HepG2 (cell line): ENCODE measurements around the gene NFIC.

Source experiments
- ARNT2 ChIP-seq: sonication (generic); formaldehyde crosslinking; IDR thresholded peaks from 2 replicates; pipeline ENCODE4 v1.8.0; 2022; ENCODE audit warnings: mild to moderate bottlenecking, low read depth, missing genetic modification reagents, moderate library complexity
- ATF1 ChIP-seq: IDR thresholded peaks from 2 replicates; pipeline ENCODE4 v1.6.1; 2016; ENCODE audit warnings: mild to moderate bottlenecking, control low read depth
- FOXM1 ChIP-seq: sonication (generic); formaldehyde crosslinking; IDR thresholded peaks from 2 replicates; pipeline ENCODE4 v1.5.0; 2020; ENCODE audit warnings: missing genetic modification reagents
- KMT2A ChIP-seq: sonication (generic); formaldehyde crosslinking; IDR thresholded peaks from 2 replicates; pipeline ENCODE4 v1.4.0; 2020; ENCODE audit warnings: missing genetic modification reagents
- NFYB ChIP-seq: sonication (generic); formaldehyde crosslinking; IDR thresholded peaks from 2 replicates; pipeline ENCODE4 v1.4.0; 2020; ENCODE audit warnings: missing genetic modification reagents
- SMC3 ChIP-seq: IDR thresholded peaks from 2 replicates; pipeline ENCODE4 v1.6.1; 2011; ENCODE audit warnings: low read length, improper control_type of control experiment
- SNRNP70 ChIP-seq: fragments of 200-400 bp; formaldehyde crosslinking; IDR thresholded peaks from 2 replicates; pipeline ENCODE4 v1.6.1; 2017; ENCODE audit warnings: mild to moderate bottlenecking, low read depth, low read length, moderate library complexity
- ZFP41 ChIP-seq: sonication (generic); formaldehyde crosslinking; IDR thresholded peaks from 2 replicates; pipeline ENCODE4 v1.4.0; 2020; ENCODE audit warnings: mild to moderate bottlenecking, missing genetic modification reagents, borderline replicate concordance
- ZNF724P ChIP-seq: sonication (generic); formaldehyde crosslinking; IDR thresholded peaks from 2 replicates; pipeline ENCODE4 v1.8.0; 2022; ENCODE audit warnings: missing genetic modification reagents, borderline replicate concordance
- ZSCAN31 ChIP-seq: sonication (generic); formaldehyde crosslinking; IDR thresholded peaks from 2 replicates; pipeline ENCODE4 v1.5.0; 2020; ENCODE audit warnings: low read depth, mild to moderate bottlenecking, missing genetic modification reagents
- TF ChIP-seq, protein P1 (sequence below): sonication (generic); formaldehyde crosslinking; IDR thresholded peaks from 2 replicates; pipeline ENCODE4 v1.4.0; 2020; ENCODE audit warnings: missing genetic modification reagents
- TF ChIP-seq, protein P2 (sequence below): sonication (generic); formaldehyde crosslinking; IDR thresholded peaks from 2 replicates; pipeline ENCODE4 v1.5.0; 2020; ENCODE audit warnings: mild to moderate bottlenecking, missing genetic modification reagents, moderate library complexity
- TF ChIP-seq, protein P3 (sequence below): sonication (generic); formaldehyde crosslinking; IDR thresholded peaks from 2 replicates; pipeline ENCODE4 v1.4.0; 2020; ENCODE audit warnings: missing genetic modification reagents

DNA sequence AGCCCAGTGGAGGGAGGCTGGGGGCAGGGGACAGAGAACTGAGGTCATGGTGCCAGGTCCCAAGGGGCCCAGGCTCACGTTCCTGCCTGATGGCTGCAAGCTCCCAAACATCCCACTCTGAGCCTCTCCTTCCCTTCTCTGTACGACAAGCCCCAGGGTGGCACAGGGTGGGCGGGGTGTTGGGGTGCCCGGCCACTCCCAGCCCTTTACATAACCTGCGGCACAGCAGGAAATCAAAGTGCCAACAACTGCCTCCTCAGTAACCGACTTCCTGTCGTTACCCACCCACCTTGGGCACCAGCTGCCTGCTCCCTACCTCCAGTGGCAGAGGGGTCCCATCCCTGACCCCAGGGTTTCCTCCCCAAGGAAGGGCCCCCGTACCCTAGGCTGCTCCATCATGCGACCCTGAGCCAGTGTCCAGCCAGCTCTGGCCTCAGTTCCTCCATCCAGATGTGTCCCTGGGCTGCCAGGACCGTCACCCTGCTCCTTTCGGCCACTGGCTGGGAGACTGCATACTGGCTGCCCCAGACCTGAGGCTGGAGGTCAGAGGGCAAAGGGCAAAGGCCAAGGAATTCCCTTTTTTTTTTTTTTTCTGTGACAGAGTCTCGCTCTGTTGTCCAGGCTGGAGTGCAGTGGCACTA, 27.7 kb upstream of the NFIC start:
- TF ChIP-seq, protein P1, sequence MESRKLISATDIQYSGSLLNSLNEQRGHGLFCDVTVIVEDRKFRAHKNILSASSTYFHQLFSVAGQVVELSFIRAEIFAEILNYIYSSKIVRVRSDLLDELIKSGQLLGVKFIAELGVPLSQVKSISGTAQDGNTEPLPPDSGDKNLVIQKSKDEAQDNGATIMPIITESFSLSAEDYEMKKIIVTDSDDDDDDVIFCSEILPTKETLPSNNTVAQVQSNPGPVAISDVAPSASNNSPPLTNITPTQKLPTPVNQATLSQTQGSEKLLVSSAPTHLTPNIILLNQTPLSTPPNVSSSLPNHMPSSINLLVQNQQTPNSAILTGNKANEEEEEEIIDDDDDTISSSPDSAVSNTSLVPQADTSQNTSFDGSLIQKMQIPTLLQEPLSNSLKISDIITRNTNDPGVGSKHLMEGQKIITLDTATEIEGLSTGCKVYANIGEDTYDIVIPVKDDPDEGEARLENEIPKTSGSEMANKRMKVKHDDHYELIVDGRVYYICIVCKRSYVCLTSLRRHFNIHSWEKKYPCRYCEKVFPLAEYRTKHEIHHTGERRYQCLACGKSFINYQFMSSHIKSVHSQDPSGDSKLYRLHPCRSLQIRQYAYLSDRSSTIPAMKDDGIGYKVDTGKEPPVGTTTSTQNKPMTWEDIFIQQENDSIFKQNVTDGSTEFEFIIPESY (CRISPR knock-in tag) = no peak
- TF ChIP-seq KMT2A (CRISPR knock-in tag) = no peak
- no peak for TF ChIP-seq NFYB
- no peak for TF ChIP-seq ZSCAN31 (CRISPR knock-in tag)
- TF ChIP-seq, protein P2, sequence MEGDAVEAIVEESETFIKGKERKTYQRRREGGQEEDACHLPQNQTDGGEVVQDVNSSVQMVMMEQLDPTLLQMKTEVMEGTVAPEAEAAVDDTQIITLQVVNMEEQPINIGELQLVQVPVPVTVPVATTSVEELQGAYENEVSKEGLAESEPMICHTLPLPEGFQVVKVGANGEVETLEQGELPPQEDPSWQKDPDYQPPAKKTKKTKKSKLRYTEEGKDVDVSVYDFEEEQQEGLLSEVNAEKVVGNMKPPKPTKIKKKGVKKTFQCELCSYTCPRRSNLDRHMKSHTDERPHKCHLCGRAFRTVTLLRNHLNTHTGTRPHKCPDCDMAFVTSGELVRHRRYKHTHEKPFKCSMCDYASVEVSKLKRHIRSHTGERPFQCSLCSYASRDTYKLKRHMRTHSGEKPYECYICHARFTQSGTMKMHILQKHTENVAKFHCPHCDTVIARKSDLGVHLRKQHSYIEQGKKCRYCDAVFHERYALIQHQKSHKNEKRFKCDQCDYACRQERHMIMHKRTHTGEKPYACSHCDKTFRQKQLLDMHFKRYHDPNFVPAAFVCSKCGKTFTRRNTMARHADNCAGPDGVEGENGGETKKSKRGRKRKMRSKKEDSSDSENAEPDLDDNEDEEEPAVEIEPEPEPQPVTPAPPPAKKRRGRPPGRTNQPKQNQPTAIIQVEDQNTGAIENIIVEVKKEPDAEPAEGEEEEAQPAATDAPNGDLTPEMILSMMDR (CRISPR knock-in tag) = no peak
- TF ChIP-seq SMC3 = no peak
- TF ChIP-seq ZNF724P (CRISPR knock-in tag) = no peak
- no peak for TF ChIP-seq SNRNP70
- TF ChIP-seq ZFP41 (CRISPR knock-in tag) = no peak
- no peak for TF ChIP-seq ARNT2 (CRISPR knock-in tag)
- TF ChIP-seq FOXM1 (CRISPR knock-in tag) = no peak
- no peak for TF ChIP-seq ATF1 (CRISPR knock-in tag)
- TF ChIP-seq, protein P3, sequence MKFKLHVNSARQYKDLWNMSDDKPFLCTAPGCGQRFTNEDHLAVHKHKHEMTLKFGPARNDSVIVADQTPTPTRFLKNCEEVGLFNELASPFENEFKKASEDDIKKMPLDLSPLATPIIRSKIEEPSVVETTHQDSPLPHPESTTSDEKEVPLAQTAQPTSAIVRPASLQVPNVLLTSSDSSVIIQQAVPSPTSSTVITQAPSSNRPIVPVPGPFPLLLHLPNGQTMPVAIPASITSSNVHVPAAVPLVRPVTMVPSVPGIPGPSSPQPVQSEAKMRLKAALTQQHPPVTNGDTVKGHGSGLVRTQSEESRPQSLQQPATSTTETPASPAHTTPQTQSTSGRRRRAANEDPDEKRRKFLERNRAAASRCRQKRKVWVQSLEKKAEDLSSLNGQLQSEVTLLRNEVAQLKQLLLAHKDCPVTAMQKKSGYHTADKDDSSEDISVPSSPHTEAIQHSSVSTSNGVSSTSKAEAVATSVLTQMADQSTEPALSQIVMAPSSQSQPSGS (CRISPR knock-in tag) = no peak
